GM23338 (cell line): ENCODE data around the gene RECQL5. TPM values are rescaled to one million over a fixed set of nuclear protein-coding genes. Genes with fewer than 3 reads are reported as not detected.

Experiments used
- ATAC-seq: fragments of 200-7000 bp; cut with Tn5 transposase; 3 replicates; pipeline ENCODE4 v1.9.1; 2020
- DNase-seq: peaks from one replicate; pipeline ENCODE4 v3.0.0-alpha.2; 2015; ENCODE audit warnings: low spot score
- H2AFZ ChIP-seq: fragments of 200-600 bp; sonication (generic); 2 replicates; pipeline ENCODE4 v1.8.0; 2016; ENCODE audit warnings: antibody characterized with exemption, mild to moderate bottlenecking, moderate library complexity
- H3F3A ChIP-seq: fragments of 200-600 bp; sonication (generic); replicated peaks from 2 replicates; pipeline ENCODE4 v1.8.0; 2017; ENCODE audit warnings: antibody characterized with exemption, mixed run types, low read depth
- H3K27ac ChIP-seq: fragments of 200-600 bp; sonication (generic); 2 replicates; pipeline ENCODE4 v1.6.1; 2016; ENCODE audit warnings: low read depth
- H3K27me3 ChIP-seq: fragments of 200-600 bp; sonication (generic); 2 replicates; pipeline ENCODE4 v1.8.0; 2016; ENCODE audit warnings: mild to moderate bottlenecking, mixed run types, moderate library complexity; ENCODE audit not compliant: insufficient read depth
- H3K36me3 ChIP-seq: fragments of 200-600 bp; sonication (generic); 2 replicates; pipeline ENCODE4 v1.8.0; 2016; ENCODE audit warnings: mild to moderate bottlenecking; ENCODE audit not compliant: insufficient read depth
- H3K4me1 ChIP-seq: fragments of 200-600 bp; sonication (generic); 2 replicates; pipeline ENCODE4 v1.8.0; 2016; ENCODE audit warnings: mild to moderate bottlenecking, moderate library complexity; ENCODE audit not compliant: insufficient read depth
- H3K4me2 ChIP-seq: fragments of 200-600 bp; sonication (generic); 2 replicates; pipeline ENCODE4 v1.7.1; 2017; ENCODE audit warnings: mixed run types
- H3K4me3 ChIP-seq: fragments of 200-600 bp; sonication (generic); 2 replicates; pipeline ENCODE4 v1.6.1; 2016; ENCODE audit warnings: mixed run types
- H3K79me2 ChIP-seq: fragments of 200-600 bp; sonication (generic); replicated peaks from 2 replicates; pipeline ENCODE4 v1.8.0; 2017; ENCODE audit warnings: mild to moderate bottlenecking; ENCODE audit not compliant: insufficient read depth
- H3K9me2 ChIP-seq: fragments of 200-600 bp; sonication (generic); 2 replicates; pipeline ENCODE4 v1.8.0; 2017; ENCODE audit not compliant: insufficient read depth
- H4K20me1 ChIP-seq: fragments of 200-600 bp; sonication (generic); replicated peaks from 2 replicates; pipeline ENCODE4 v1.8.0; 2017; ENCODE audit warnings: mild to moderate bottlenecking; ENCODE audit not compliant: insufficient read depth
- H3K27ac Mint-ChIP-seq: 2 replicates; pipeline ENCODE4 v1.8.0; 2020; ENCODE audit warnings: inconsistent platforms, mild to moderate bottlenecking, moderate library complexity, mixed read lengths
- H3K27me3 Mint-ChIP-seq: 3 replicates; pipeline ENCODE4 v1.8.0; 2022; ENCODE audit warnings: low read depth, mild to moderate bottlenecking, moderate library complexity, mixed read lengths, inconsistent platforms; ENCODE audit not compliant: insufficient read depth, poor library complexity
- H3K36me3 Mint-ChIP-seq: 3 replicates; pipeline ENCODE4 v1.8.0; 2021; ENCODE audit warnings: low read depth, mild to moderate bottlenecking, inconsistent platforms, moderate library complexity, mixed read lengths
- H3K4me1 Mint-ChIP-seq: 3 replicates; pipeline ENCODE4 v1.8.0; 2020; ENCODE audit warnings: mild to moderate bottlenecking, inconsistent platforms, mixed read lengths
- H3K4me3 Mint-ChIP-seq: 3 replicates; pipeline ENCODE4 v1.8.0; 2021; ENCODE audit warnings: moderate library complexity, mild to moderate bottlenecking, inconsistent platforms, mixed read lengths
- H3K9me3 Mint-ChIP-seq: 3 replicates; pipeline ENCODE4 v1.8.0; 2020; ENCODE audit warnings: moderate library complexity, mild to moderate bottlenecking, inconsistent platforms, mixed read lengths
- CREB1 ChIP-seq: fragments of 250-450 bp; sonication (Bioruptor Pico); IDR thresholded peaks from 2 replicates; pipeline ENCODE4 v1.5.0; 2020; ENCODE audit warnings: low read depth, mild to moderate bottlenecking, moderate library complexity
- EZH2phosphoT487 ChIP-seq: fragments of 200-600 bp; sonication (generic); IDR thresholded peaks from one replicate; pipeline ENCODE4 v1.8.1; 2018; ENCODE audit warnings: antibody characterized with exemption; ENCODE audit not compliant: unreplicated experiment
- ZNF114 ChIP-seq: fragments of 250-450 bp; sonication (Bioruptor Pico); IDR thresholded peaks from 2 replicates; pipeline ENCODE4 v1.5.0; 2020; ENCODE audit warnings: mild to moderate bottlenecking, moderate library complexity
- ZNF331 ChIP-seq: fragments of 250-450 bp; sonication (Bioruptor Pico); IDR thresholded peaks from 2 replicates; pipeline ENCODE4 v1.5.0; 2020; ENCODE audit warnings: low read depth, mild to moderate bottlenecking, moderate library complexity
- polyA plus RNA-seq: library from polyadenylated mRNA; unstranded; fragments of >200 nt; fragmentation: Nextera tagmentation; extraction: Ambion mirVana; gene quantifications from 2 replicates; pipeline ENCODE4 v1.2.1, GENCODE V29; 2016
- total RNA-seq: library from RNA; depleted of rRNA; stranded (reverse); fragments of >200 nt; shearing (Covaris generic); gene quantifications from 2 replicates; pipeline ENCODE4 v1.2.3, GENCODE V29; 2014
- TF ChIP-seq, protein P1 (sequence below): fragments of 250-450 bp; sonication (Bioruptor Pico); IDR thresholded peaks from 2 replicates; pipeline ENCODE4 v1.5.0; 2020; ENCODE audit warnings: mild to moderate bottlenecking, moderate library complexity
- TF ChIP-seq, protein P2 (sequence below): IDR thresholded peaks from one replicate; pipeline ENCODE4 v1.6.1; 2018; ENCODE audit warnings: antibody characterized with exemption; ENCODE audit not compliant: unreplicated experiment
- TF ChIP-seq, protein P3 (sequence below), 2 experiments: fragments of 200-600 bp in 1 of 2; sonication (generic) in 1 of 2; conservative IDR thresholded peaks; 2 replicates each; pipeline versions ENCODE4 v1.5.1 to v1.6.1; 2016 to 2017; ENCODE audit warnings: antibody characterized with exemption in 2 of 2, low read depth in 2 of 2, mild to moderate bottlenecking in 2 of 2, moderate library complexity in 1 of 2

The RECQL5 gene
- total and polyA plus RNA-seq, 2 experiments from 2014 or later = 20.0 to 23.3 TPM

DNA sequence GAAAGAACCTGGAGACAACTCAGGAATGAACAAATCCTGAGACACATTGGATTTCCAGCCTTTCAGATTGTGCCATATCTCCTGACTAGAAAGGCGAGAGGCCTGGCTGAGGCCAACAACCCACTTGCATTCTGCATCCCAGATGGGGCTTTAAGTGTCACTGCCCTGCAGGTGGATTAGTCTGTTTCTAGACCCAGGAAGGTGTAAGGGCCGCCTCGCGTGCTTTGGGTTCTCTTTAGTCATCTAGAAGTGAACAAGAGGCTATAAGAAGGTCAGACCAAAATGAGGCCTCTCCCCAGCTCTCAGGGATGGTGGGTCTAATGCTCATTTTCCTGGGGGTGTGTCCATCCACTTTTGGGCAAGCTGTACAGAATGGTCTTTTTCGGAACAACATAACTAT, 5.1 kb upstream of the RECQL5 start (continued):
- TF ChIP-seq, protein P1, sequence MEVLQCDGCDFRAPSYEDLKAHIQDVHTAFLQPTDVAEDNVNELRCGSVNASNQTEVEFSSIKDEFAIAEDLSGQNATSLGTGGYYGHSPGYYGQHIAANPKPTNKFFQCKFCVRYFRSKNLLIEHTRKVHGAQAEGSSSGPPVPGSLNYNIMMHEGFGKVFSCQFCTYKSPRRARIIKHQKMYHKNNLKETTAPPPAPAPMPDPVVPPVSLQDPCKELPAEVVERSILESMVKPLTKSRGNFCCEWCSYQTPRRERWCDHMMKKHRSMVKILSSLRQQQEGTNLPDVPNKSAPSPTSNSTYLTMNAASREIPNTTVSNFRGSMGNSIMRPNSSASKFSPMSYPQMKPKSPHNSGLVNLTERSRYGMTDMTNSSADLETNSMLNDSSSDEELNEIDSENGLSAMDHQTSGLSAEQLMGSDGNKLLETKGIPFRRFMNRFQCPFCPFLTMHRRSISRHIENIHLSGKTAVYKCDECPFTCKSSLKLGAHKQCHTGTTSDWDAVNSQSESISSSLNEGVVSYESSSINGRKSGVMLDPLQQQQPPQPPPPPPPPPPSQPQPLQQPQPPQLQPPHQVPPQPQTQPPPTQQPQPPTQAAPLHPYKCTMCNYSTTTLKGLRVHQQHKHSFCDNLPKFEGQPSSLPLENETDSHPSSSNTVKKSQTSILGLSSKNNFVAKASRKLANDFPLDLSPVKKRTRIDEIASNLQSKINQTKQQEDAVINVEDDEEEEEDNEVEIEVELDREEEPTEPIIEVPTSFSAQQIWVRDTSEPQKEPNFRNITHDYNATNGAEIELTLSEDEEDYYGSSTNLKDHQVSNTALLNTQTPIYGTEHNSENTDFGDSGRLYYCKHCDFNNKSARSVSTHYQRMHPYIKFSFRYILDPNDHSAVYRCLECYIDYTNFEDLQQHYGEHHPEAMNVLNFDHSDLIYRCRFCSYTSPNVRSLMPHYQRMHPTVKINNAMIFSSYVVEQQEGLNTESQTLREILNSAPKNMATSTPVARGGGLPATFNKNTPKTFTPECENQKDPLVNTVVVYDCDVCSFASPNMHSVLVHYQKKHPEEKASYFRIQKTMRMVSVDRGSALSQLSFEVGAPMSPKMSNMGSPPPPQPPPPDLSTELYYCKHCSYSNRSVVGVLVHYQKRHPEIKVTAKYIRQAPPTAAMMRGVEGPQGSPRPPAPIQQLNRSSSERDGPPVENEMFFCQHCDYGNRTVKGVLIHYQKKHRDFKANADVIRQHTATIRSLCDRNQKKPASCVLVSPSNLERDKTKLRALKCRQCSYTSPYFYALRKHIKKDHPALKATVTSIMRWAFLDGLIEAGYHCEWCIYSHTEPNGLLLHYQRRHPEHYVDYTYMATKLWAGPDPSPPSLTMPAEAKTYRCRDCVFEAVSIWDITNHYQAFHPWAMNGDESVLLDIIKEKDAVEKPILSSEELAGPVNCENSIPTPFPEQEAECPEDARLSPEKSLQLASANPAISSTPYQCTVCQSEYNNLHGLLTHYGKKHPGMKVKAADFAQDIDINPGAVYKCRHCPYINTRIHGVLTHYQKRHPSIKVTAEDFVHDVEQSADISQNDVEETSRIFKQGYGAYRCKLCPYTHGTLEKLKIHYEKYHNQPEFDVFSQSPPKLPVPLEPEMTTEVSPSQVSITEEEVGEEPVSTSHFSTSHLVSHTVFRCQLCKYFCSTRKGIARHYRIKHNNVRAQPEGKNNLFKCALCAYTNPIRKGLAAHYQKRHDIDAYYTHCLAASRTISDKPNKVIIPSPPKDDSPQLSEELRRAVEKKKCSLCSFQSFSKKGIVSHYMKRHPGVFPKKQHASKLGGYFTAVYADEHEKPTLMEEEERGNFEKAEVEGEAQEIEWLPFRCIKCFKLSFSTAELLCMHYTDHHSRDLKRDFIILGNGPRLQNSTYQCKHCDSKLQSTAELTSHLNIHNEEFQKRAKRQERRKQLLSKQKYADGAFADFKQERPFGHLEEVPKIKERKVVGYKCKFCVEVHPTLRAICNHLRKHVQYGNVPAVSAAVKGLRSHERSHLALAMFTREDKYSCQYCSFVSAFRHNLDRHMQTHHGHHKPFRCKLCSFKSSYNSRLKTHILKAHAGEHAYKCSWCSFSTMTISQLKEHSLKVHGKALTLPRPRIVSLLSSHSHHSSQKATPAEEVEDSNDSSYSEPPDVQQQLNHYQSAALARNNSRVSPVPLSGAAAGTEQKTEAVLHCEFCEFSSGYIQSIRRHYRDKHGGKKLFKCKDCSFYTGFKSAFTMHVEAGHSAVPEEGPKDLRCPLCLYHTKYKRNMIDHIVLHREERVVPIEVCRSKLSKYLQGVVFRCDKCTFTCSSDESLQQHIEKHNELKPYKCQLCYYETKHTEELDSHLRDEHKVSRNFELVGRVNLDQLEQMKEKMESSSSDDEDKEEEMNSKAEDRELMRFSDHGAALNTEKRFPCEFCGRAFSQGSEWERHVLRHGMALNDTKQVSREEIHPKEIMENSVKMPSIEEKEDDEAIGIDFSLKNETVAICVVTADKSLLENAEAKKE (CRISPR knock-in tag) = no peak

DNA sequence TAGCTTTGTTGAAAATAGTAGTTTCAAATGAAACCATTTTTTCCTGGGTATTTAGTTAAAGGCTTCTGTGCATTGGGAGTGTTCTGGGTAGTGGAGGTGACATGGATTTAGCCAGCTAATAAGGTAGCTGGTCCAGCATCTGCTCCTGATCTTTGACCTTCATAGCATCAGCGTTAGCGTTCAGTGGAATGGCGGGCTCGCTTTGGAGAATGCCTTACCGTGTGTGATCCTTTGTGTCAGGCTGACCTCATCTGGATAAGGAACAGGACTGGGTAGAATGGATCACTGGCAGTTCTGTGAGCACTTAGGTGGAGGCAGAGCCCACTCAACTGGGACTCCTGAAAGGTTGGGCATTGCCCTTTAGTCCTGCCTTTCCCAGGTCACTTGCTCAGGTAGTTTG, 3.9 kb upstream of the RECQL5 start:
- H3F3A ChIP-seq = peaks cover 11% of the 10 kb centered on the region
- H3K36me3 Mint-ChIP-seq = peaks cover 46% of the 10 kb centered on the region
- H3K27ac ChIP-seq = no peak overlapping the region

More for the DNA sequence above, 3.9 kb upstream of the RECQL5 start:
- no peaks in the 10 kb centered on the region for H3K9me2 ChIP-seq
- peaks cover 8% of the 10 kb centered on the region for H3K4me1 Mint-ChIP-seq
- H3K27me3 ChIP-seq = no peaks in the 10 kb centered on the region
- no peak for ATAC-seq
- TF ChIP-seq EZH2phosphoT487 (no peak), ZNF331 (CRISPR knock-in tag) (no peak), ZNF114 (CRISPR knock-in tag) (no peak), CREB1 (no peak)
- TF ChIP-seq, protein P2, sequence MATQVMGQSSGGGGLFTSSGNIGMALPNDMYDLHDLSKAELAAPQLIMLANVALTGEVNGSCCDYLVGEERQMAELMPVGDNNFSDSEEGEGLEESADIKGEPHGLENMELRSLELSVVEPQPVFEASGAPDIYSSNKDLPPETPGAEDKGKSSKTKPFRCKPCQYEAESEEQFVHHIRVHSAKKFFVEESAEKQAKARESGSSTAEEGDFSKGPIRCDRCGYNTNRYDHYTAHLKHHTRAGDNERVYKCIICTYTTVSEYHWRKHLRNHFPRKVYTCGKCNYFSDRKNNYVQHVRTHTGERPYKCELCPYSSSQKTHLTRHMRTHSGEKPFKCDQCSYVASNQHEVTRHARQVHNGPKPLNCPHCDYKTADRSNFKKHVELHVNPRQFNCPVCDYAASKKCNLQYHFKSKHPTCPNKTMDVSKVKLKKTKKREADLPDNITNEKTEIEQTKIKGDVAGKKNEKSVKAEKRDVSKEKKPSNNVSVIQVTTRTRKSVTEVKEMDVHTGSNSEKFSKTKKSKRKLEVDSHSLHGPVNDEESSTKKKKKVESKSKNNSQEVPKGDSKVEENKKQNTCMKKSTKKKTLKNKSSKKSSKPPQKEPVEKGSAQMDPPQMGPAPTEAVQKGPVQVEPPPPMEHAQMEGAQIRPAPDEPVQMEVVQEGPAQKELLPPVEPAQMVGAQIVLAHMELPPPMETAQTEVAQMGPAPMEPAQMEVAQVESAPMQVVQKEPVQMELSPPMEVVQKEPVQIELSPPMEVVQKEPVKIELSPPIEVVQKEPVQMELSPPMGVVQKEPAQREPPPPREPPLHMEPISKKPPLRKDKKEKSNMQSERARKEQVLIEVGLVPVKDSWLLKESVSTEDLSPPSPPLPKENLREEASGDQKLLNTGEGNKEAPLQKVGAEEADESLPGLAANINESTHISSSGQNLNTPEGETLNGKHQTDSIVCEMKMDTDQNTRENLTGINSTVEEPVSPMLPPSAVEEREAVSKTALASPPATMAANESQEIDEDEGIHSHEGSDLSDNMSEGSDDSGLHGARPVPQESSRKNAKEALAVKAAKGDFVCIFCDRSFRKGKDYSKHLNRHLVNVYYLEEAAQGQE = no peak
- TF ChIP-seq, protein P3, sequence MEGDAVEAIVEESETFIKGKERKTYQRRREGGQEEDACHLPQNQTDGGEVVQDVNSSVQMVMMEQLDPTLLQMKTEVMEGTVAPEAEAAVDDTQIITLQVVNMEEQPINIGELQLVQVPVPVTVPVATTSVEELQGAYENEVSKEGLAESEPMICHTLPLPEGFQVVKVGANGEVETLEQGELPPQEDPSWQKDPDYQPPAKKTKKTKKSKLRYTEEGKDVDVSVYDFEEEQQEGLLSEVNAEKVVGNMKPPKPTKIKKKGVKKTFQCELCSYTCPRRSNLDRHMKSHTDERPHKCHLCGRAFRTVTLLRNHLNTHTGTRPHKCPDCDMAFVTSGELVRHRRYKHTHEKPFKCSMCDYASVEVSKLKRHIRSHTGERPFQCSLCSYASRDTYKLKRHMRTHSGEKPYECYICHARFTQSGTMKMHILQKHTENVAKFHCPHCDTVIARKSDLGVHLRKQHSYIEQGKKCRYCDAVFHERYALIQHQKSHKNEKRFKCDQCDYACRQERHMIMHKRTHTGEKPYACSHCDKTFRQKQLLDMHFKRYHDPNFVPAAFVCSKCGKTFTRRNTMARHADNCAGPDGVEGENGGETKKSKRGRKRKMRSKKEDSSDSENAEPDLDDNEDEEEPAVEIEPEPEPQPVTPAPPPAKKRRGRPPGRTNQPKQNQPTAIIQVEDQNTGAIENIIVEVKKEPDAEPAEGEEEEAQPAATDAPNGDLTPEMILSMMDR (conservative IDR thresholded peaks at IDR 0.05; ENCODE audit: low read depth in 2 of 2) = no peak
- H3K27ac Mint-ChIP-seq = no peak overlapping the region
- peaks cover 18% of the 10 kb centered on the region for H4K20me1 ChIP-seq
- H3K4me3 Mint-ChIP-seq = no peak overlapping the region
- no peak for DNase-seq
- peaks cover 5% of the 10 kb centered on the region for H3K27me3 Mint-ChIP-seq
- no peak overlapping the region for H2AFZ ChIP-seq
- no peak overlapping the region for H3K4me2 ChIP-seq
- peaks cover 28% of the 10 kb centered on the region for H3K36me3 ChIP-seq
- no peak overlapping the region for H3K4me3 ChIP-seq
- peaks cover 69% of the 10 kb centered on the region for H3K79me2 ChIP-seq
- peaks cover 14% of the 10 kb centered on the region for H3K4me1 ChIP-seq
- no peaks in the 10 kb centered on the region for H3K9me3 Mint-ChIP-seq
